IPS DF 19.7 (cell line): ENCODE measurements around the gene KLK2.

ENCODE experiments used
- DNase-seq: peaks from one replicate; pipeline ENCODE4 v3.0.0-alpha.2; 2013; ENCODE audit warnings: low read depth, low spot score

The KLK2 gene

DNA sequence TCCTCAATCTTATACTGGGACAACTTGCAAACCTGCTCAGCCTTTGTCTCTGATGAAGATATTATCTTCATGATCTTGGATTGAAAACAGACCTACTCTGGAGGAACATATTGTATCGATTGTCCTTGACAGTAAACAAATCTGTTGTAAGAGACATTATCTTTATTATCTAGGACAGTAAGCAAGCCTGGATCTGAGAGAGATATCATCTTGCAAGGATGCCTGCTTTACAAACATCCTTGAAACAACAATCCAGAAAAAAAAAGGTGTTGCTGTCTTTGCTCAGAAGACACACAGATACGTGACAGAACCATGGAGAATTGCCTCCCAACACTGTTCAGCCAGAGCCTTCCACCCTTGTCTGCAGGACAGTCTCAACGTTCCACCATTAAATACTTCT lies 22.5 kb upstream of the KLK2 start:
- no peak for DNase-seq

DNA sequence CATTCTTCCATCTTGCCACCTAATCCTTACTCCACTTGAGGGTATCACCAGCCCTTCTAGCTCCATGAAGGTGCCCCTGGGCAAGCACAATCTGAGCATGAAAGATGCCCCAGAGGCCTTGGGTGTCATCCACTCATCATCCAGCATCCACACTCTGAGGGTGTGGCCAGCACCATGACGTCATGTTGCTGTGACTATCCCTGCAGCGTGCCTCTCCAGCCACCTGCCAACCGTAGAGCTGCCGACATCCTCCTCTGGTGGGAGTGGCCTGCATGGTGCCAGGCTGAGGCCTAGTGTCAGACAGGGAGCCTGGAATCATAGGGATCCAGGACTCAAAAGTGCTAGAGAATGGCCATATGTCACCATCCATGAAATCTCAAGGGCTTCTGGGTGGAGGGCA lies 21.6 kb upstream of the KLK2 start:
- DNase-seq, result no peak

DNA sequence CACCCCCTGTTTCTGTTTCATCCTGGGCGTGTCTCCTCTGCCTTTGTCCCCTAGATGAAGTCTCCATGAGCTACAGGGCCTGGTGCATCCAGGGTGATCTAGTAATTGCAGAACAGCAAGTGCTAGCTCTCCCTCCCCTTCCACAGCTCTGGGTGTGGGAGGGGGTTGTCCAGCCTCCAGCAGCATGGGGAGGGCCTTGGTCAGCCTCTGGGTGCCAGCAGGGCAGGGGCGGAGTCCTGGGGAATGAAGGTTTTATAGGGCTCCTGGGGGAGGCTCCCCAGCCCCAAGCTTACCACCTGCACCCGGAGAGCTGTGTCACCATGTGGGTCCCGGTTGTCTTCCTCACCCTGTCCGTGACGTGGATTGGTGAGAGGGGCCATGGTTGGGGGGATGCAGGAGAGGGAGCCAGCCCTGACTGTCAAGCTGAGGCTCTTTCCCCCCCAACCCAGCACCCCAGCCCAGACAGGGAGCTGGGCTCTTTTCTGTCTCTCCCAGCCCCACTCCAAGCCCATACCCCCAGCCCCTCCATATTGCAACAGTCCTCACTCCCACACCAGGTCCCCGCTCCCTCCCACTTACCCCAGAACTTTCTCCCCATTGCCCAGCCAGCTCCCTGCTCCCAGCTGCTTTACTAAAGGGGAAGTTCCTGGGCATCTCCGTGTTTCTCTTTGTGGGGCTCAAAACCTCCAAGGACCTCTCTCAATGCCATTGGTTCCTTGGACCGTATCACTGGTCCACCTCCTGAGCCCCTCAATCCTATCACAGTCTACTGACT lies 18.4 kb upstream of the KLK2 start, which contains the start of gene KLK3:
Gene KLK3, plus strand, starts transcription at position 280 of the 775 bp plus-strand sequence. Its CDS starts 41 bp downstream, at position 321.
- no peak for DNase-seq

DNA sequence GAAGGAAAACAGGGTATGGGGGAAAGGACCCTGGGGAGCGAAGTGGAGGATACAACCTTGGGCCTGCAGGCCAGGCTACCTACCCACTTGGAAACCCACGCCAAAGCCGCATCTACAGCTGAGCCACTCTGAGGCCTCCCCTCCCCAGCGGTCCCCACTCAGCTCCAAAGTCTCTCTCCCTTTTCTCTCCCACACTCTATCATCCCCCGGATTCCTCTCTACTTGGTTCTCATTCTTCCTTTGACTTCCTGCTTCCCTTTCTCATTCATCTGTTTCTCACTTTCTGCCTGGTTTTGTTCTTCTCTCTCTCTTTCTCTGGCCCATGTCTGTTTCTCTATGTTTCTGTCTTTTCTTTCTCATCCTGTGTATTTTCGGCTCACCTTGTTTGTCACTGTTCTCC lies 15.9 kb upstream of the KLK2 start:
- no peak for DNase-seq

DNA sequence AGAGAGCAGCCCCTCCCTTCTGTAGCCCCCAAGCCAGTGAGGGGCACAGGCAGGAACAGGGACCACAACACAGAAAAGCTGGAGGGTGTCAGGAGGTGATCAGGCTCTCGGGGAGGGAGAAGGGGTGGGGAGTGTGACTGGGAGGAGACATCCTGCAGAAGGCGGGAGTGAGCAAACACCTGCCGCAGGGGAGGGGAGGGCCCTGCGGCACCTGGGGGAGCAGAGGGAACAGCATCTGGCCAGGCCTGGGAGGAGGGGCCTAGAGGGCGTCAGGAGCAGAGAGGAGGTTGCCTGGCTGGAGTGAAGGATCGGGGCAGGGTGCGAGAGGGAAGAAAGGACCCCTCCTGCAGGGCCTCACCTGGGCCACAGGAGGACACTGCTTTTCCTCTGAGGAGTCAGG lies 14.4 kb upstream of the KLK2 start:
- DNase-seq, result no peak

DNA sequence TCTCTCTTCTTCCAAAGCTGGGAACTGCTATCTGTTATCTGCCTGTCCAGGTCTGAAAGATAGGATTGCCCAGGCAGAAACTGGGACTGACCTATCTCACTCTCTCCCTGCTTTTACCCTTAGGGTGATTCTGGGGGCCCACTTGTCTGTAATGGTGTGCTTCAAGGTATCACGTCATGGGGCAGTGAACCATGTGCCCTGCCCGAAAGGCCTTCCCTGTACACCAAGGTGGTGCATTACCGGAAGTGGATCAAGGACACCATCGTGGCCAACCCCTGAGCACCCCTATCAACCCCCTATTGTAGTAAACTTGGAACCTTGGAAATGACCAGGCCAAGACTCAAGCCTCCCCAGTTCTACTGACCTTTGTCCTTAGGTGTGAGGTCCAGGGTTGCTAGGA lies 13.4 kb upstream of the KLK2 start:
- no peak for DNase-seq

DNA sequence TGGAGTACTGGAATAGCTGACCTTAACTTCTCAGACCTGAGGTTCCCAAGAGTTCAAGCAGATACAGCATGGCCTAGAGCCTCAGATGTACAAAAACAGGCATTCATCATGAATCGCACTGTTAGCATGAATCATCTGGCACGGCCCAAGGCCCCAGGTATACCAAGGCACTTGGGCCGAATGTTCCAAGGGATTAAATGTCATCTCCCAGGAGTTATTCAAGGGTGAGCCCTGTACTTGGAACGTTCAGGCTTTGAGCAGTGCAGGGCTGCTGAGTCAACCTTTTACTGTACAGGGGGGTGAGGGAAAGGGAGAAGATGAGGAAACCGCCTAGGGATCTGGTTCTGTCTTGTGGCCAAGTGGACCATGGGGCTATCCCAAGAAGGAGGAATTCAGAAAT lies 12.2 kb upstream of the KLK2 start:
- DNase-seq, result no peak

DNA sequence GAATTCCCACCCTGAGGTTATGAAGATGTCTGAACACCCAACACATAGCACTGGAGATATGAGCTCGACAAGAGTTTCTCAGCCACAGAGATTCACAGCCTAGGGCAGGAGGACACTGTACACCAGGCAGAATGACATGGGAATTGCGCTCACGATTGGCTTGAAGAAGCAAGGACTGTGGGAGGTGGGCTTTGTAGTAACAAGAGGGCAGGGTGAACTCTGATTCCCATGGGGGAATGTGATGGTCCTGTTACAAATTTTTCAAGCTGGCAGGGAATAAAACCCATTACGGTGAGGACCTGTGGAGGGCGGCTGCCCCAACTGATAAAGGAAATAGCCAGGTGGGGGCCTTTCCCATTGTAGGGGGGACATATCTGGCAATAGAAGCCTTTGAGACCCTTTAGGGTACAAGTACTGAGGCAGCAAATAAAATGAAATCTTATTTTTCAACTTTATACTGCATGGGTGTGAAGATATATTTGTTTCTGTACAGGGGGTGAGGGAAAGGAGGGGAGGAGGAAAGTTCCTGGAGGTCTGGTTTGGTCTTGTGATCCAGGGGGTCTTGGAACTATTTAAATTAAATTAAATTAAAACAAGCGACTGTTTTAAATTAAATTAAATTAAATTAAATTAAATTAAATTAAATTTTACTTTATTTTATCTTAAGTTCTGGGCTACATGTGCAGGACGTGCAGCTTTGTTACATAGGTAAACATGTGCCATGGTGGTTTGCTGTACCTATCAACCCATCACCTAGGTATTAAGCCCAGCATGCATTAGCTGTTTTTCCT lies 11.5 kb upstream of the KLK2 start:
- DNase-seq, result no peak

DNA sequence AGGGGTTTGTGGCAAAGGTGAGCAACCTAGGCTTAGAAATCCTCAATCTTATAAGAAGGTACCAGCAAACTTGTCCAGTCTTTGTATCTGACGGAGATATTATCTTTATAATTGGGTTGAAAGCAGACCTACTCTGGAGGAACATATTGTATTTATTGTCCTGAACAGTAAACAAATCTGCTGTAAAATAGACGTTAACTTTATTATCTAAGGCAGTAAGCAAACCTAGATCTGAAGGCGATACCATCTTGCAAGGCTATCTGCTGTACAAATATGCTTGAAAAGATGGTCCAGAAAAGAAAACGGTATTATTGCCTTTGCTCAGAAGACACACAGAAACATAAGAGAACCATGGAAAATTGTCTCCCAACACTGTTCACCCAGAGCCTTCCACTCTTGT lies 3.8 kb upstream of the KLK2 start:
- DNase-seq, result no peak

DNA sequence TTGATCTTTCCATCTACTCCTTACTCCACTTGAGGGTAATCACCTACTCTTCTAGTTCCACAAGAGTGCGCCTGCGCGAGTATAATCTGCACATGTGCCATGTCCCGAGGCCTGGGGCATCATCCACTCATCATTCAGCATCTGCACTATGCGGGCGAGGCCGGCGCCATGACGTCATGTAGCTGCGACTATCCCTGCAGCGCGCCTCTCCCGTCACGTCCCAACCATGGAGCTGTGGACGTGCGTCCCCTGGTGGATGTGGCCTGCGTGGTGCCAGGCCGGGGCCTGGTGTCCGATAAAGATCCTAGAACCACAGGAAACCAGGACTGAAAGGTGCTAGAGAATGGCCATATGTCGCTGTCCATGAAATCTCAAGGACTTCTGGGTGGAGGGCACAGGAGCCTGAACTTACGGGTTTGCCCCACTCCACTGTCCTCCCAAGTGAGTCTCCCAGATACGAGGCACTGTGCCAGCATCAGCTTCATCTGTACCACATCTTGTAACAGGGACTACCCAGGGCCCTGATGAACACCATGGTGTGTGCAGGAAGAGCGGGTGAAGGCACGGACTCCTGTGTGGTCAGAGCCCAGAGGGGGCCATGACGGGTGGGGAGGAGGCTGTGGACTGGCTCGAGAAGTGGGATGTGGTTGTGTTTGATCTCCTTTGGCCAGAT lies 2.7 kb upstream of the KLK2 start:
- DNase-seq, result no peak

DNA sequence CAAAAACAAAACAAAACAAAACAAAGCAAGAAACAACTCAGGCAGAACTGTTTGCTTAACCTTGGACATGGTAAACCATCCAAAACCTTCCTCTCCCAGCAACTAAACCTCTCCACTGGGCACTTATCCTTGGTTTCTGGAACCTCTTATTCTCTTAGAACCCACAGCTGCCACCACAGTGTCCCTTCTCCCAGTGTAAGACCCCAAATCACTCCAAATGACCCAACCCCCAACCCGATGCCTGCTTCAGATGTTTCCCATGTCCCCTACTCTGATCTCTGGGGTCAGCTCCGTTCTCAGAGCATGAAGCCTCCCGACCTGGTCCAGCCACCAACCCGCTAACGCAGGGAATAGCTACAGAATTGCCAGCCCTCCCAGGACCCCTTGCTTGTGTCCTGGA lies 972 bp downstream of the KLK2 start:
- no peak for DNase-seq

DNA sequence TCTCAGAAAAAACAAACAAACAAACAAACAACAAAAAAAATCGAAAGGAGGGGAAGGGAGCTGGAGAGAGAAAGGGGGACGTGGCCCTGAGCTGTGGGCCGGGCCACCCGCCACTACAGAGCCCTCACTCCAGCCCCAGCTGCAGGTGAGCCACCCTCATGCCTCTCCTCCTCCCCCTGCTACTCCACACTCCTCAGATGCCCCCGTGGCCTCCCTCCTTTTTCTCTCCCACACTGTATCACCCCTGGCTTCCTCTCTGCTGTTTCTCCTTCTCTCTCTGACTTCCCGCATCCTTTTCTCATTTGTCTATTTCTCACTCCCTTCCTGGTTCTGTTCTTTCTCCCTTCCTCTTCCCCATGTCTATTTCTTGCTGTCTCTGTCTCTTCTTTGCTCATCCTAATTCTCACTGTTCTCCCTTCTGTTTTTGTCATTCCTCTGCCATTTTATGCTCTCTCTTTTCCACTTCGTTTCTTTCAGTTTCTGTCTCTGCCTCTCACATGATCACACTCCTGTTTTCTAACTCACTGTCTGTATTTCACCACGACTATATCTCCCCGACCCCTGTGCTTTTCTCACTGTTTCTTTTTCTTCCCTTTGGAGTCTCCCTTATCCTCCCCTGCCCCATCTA lies 2.7 kb downstream of the KLK2 start:
- no peak for DNase-seq

DNA sequence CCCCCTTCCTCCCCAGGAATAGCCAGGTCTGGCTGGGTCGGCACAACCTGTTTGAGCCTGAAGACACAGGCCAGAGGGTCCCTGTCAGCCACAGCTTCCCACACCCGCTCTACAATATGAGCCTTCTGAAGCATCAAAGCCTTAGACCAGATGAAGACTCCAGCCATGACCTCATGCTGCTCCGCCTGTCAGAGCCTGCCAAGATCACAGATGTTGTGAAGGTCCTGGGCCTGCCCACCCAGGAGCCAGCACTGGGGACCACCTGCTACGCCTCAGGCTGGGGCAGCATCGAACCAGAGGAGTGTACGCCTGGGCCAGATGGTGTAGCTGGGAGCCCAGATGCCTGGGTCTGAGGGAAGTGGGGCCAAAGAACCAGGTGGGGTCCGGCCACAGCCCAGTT lies 3.2 kb downstream of the KLK2 start:
- DNase-seq, result no peak

DNA sequence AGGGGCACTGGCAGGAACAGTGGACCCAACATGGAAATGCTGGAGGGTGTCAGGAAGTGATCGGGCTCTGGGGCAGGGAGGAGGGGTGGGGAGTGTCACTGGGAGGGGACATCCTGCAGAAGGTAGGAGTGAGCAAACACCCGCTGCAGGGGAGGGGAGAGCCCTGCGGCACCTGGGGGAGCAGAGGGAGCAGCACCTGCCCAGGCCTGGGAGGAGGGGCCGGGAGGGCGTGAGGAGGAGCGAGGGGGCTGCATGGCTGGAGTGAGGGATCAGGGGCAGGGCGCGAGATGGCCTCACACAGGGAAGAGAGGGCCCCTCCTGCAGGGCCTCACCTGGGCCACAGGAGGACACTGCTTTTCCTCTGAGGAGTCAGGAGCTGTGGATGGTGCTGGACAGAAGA lies 4.1 kb downstream of the KLK2 start:
- DNase-seq, result no peak

DNA sequence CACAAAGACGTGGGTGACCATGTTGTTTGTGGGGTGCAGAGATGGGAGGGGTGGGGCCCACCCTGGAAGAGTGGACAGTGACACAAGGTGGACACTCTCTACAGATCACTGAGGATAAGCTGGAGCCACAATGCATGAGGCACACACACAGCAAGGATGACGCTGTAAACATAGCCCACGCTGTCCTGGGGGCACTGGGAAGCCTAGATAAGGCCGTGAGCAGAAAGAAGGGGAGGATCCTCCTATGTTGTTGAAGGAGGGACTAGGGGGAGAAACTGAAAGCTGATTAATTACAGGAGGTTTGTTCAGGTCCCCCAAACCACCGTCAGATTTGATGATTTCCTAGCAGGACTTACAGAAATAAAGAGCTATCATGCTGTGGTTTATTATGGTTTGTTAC lies 5.6 kb downstream of the KLK2 start:
- no peak for DNase-seq

DNA sequence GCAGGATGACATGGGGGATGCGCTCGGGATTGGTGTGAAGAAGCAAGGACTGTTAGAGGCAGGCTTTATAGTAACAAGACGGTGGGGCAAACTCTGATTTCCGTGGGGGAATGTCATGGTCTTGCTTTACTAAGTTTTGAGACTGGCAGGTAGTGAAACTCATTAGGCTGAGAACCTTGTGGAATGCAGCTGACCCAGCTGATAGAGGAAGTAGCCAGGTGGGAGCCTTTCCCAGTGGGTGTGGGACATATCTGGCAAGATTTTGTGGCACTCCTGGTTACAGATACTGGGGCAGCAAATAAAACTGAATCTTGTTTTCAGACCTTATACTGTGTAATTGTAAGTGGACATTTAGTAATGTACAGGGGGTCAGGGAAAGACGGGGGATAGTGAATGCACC lies 7.0 kb downstream of the KLK2 start:
- no peak for DNase-seq

DNA sequence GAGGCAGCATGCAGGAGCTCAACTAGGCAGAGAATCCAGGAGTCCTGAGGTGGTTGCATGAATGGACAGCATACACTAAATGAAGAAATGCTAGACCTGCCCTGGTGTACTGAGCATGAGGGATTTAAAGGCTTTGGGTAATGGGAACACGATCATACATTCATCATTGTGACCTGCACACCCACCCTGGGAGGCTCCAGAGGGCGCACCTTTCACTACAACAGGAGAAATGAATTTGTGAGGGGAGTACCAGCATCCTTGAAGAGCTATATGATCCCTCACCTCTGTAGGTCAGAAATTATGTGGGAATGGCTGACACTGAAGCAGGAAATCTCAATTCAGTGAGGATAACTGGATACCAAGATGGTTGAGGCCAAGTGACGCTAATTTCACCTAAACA lies 8.9 kb downstream of the KLK2 start:
- DNase-seq, result no peak

DNA sequence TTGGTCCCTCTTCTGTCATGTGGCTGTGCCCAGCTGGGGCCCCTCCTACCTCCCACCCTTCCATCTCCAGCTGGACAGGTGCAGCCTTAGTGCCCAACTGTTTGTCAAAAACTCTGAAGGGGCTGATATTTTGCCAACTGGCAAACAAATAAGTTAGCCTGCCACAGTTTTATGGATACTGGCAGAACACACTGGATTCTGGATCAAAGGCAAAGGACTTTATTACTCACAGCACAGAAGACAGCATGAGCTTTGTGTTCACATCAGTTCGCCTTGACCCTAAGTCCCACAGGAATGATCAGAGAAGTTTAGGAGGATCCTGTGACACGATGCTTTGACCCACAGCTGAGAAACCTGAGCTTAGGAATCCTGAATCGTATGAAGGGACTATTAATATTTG lies 16.4 kb downstream of the KLK2 start:
- DNase-seq, result no peak

DNA sequence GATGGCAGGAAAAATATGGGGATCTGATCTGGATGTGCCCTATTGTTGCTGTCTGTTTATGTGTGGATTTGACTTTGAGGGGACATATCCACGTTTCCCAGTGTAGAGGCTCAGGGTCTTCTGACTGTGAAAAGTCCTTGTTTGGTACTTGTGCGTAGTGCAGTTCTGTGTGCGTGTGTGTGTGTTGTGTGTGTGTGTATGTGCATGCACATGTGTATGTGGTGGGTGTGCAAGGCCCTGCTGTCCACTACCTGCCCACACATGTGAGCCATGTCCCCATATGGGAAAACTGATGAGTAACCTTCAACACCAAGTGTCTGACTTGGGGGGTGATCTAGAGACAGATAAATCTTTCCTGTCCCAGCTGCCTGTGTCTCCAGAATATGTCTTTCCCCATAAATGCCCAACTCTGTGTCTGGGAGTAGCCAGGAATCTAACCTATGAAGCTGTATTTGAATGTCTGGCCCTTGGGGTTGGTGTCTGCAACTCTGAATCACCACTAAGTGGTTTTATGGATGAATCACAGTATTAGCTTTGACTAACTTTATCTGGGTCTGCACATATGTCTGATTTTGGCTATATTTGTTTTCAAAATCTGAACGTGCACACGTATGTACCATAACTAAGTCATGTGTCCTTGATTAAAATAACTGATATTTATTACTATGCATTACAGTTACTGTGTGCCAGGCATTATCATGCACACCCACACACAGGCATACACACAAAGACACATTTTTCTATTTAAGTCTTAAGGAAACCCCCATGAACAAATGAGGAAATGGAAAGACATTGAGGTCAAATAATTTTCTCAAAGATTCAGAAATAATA lies 17.4 kb downstream of the KLK2 start:
- DNase-seq, result no peak

DNA sequence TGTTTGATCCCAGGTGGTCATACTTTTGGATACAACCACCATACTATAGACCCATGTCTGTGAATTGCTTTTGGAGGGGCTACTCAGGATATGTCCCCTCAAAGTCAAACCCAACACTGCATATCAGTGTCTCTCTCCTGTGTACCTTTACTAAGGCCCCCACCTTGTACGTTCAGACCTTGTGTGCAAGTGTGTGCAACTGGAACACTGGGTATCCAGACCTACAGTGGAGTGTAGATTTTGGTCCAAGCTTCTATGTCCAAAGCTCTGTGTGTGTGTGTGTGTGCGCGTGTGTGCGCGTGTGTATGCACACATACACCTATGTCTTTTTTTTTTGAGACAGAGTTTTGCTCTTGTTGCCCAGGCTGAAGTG lies 18.0 kb downstream of the KLK2 start:
- no peak for DNase-seq

DNA sequence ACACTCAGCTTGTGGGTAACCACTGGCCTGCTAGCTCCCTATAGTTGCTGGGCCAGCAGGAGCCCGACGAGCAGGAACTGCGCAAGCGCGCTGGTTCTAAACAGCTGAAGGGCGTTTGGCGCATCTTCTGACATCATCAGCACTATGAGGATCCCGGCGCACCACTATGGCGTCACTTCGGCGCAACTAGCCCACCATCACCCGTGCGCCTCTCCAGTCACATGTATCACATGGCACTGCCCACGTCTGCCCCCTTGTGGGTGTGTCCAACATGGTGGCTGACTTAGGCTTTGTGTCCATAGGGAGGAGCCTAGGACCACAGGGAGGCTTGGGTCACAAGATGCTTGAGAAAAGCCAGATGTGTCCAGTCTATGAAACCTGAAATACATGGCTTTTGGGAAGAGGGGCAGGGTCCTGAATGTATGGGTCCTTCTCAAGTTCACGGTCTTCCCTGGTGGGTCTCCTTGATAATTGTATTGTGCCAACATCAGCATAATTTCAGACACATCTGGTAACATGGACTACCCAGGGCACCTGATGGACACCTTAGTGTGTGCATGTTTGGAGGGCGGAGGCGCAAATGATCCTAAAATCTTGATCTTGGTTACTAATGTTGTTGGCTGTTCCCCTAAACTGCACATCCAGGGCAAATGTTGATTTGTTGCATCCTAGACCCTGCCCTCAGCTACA lies 20.0 kb downstream of the KLK2 start:
- no peak for DNase-seq
